GM12878 (cell line): ENCODE results near the gene MTA3. TPM values are rescaled to one million over a fixed set of nuclear protein-coding genes. Genes with fewer than 3 reads are reported as not detected.

Source experiments
- ATAC-seq: fragments of 200-7000 bp; cut with Tn5 transposase; 3 replicates; pipeline ENCODE4 v1.9.1; 2020; ENCODE audit warnings: mild to moderate bottlenecking, moderate library complexity
- BruUV-seq: library from RNA; stranded (reverse); fragments of 400-500 nt; replicated peaks from 2 replicates; lab custom pipeline; 2021; lab: Mats Ljungman, UMichigan
- CTCF ChIA-PET: fragments of 300-600 bp; sonication (Branson Sonifier 250); formaldehyde crosslinking; extraction: SDS; loops from one replicate; lab custom pipeline; 2021; ENCODE audit warnings: inconsistent platforms; lab: Yijun Ruan, JAX
- POLR2A ChIA-PET: fragments of 350-600 bp; formaldehyde crosslinking; extraction: SDS; loops from one replicate; lab custom pipeline; 2021; ENCODE audit warnings: inconsistent platforms; lab: Charles Lee
- RAD21 ChIA-PET: fragments of 300-600 bp; sonication (Branson Sonifier 250); formaldehyde crosslinking; loops from one replicate; lab custom pipeline; 2023; ENCODE audit warnings: antibody characterized with exemption; ENCODE audit not compliant: unreplicated experiment; lab: Charles Lee
- SMC1A ChIA-PET: fragments of 300-600 bp; sonication (Branson Sonifier 250); formaldehyde crosslinking; loops from one replicate; lab custom pipeline; 2023; ENCODE audit not compliant: unreplicated experiment, uncharacterized antibody; lab: Charles Lee
- DNase-seq: peaks from one replicate; pipeline ENCODE4 v3.0.0-alpha.2; 2011; ENCODE audit warnings: low read depth, low spot score
- FAIRE-seq: peaks from 3 replicates; lab custom pipeline; 2011; peaks lifted over from hg19 to GRCh38; lab: Jason Lieb, UNC
- H2AFZ ChIP-seq: 2 replicates; pipeline ENCODE4 v1.6.0; 2011; ENCODE audit warnings: low read depth, low read length, control low read depth; ENCODE audit not compliant: control insufficient read depth
- H3K27ac ChIP-seq: 2 replicates; pipeline ENCODE4 v1.5.1; 2011; ENCODE audit warnings: control low read depth; ENCODE audit not compliant: control insufficient read depth, insufficient read depth
- H3K27me3 ChIP-seq, 2 experiments: replicated peaks in 1 of 2; 2 replicates each; pipeline versions ENCODE4 v1.6.0 to v1.6.1; 2011; ENCODE audit warnings: low read length in 1 of 2; ENCODE audit not compliant: control insufficient read depth in 2 of 2, insufficient read depth in 2 of 2
- H3K36me3 ChIP-seq, 2 experiments: 2 replicates each; pipeline ENCODE4 v1.5.1; 2011; ENCODE audit warnings: low read length in 1 of 2; ENCODE audit not compliant: control insufficient read depth in 2 of 2, insufficient read depth in 2 of 2
- H3K4me1 ChIP-seq: 2 replicates; pipeline ENCODE4 v1.6.1; 2011; ENCODE audit warnings: mild to moderate bottlenecking, low read length, moderate library complexity, mixed read lengths; ENCODE audit not compliant: control insufficient read depth, insufficient read depth
- H3K4me2 ChIP-seq: 2 replicates; pipeline ENCODE4 v1.6.0; 2011; ENCODE audit warnings: control low read depth; ENCODE audit not compliant: control insufficient read depth, insufficient read depth
- H3K4me3 ChIP-seq: fragments of 200-600 bp; sonication (generic); 2 replicates; pipeline ENCODE4 v1.5.1; 2016
- H3K79me2 ChIP-seq: 2 replicates; pipeline ENCODE4 v1.6.0; 2011; ENCODE audit warnings: low read length; ENCODE audit not compliant: control insufficient read depth, insufficient read depth
- H3K9ac ChIP-seq: 2 replicates; pipeline ENCODE4 v1.8.0; 2011; ENCODE audit warnings: low read length, control low read depth, mixed read lengths; ENCODE audit not compliant: control insufficient read depth, insufficient read depth
- H3K9me3 ChIP-seq: replicated peaks from 3 replicates; pipeline ENCODE4 v1.5.1; 2011; ENCODE audit warnings: mild to moderate bottlenecking, low read length; ENCODE audit not compliant: control insufficient read depth, insufficient read depth
- H4K20me1 ChIP-seq: 2 replicates; pipeline ENCODE4 v1.6.0; 2011; ENCODE audit not compliant: control insufficient read depth, insufficient read depth
- BACH1 ChIP-seq: fragments of 450-650 bp; IDR thresholded peaks from 2 replicates; pipeline ENCODE4 v1.6.1; 2017; ENCODE audit warnings: mild to moderate bottlenecking, borderline replicate concordance
- CHD2 ChIP-seq: IDR thresholded peaks from 2 replicates; pipeline ENCODE4 v1.6.1; 2011; ENCODE audit warnings: low read depth, low read length, improper control_type of control experiment, borderline replicate concordance
- CHD4 ChIP-seq: fragments of 200-600 bp; sonication (generic); IDR thresholded peaks from 2 replicates; pipeline ENCODE4 v1.6.1; 2016; ENCODE audit warnings: mild to moderate bottlenecking
- ETV6 ChIP-seq, 2 experiments: fragments of 450-650 bp in 1 of 2; IDR thresholded peaks in 1 of 2; conservative IDR thresholded peaks in 1 of 2; 2 replicates each; pipeline ENCODE4 v1.6.1; 2014; ENCODE audit warnings: antibody characterized with exemption in 1 of 2, borderline replicate concordance in 1 of 2, low read depth in 1 of 2, mild to moderate bottlenecking in 1 of 2, moderate library complexity in 1 of 2
- FOXK2 ChIP-seq: fragments of 450-650 bp; IDR thresholded peaks from 2 replicates; pipeline ENCODE4 v1.6.1; 2017; ENCODE audit warnings: mild to moderate bottlenecking, moderate library complexity
- IKZF1 ChIP-seq: fragments of 450-650 bp; conservative IDR thresholded peaks from 2 replicates; pipeline ENCODE4 v1.6.1; 2017; ENCODE audit warnings: antibody characterized with exemption, mild to moderate bottlenecking
- MEF2B ChIP-seq: fragments of 450-650 bp; IDR thresholded peaks from 2 replicates; pipeline ENCODE4 v1.6.1; 2018; ENCODE audit warnings: mild to moderate bottlenecking, moderate library complexity; ENCODE audit not compliant: partially characterized antibody, poor library complexity, severe bottlenecking
- MTA3 ChIP-seq: IDR thresholded peaks from 2 replicates; pipeline ENCODE4 v1.6.1; 2012; ENCODE audit warnings: low read length, inconsistent platforms, borderline replicate concordance
- NFXL1 ChIP-seq: fragments of 450-650 bp; IDR thresholded peaks from 2 replicates; pipeline ENCODE4 v1.6.1; 2017; ENCODE audit warnings: antibody characterized with exemption, mild to moderate bottlenecking, borderline replicate concordance
- NR2C1 ChIP-seq: fragments of 450-650 bp; IDR thresholded peaks from 2 replicates; pipeline ENCODE4 v1.6.1; 2017; ENCODE audit warnings: antibody characterized with exemption, mild to moderate bottlenecking, moderate library complexity
- POU2F2 ChIP-seq: IDR thresholded peaks from 3 replicates; pipeline ENCODE4 v1.6.1; 2011; ENCODE audit warnings: low read depth, mild to moderate bottlenecking, low read length, borderline replicate concordance
- STAT1 ChIP-seq: fragments of 450-650 bp; conservative IDR thresholded peaks from 2 replicates; pipeline ENCODE4 v1.6.1; 2014; ENCODE audit warnings: antibody characterized with exemption, mild to moderate bottlenecking
- ZNF274 ChIP-seq: IDR thresholded peaks from one replicate; pipeline ENCODE4 v1.8.0; 2011; ENCODE audit not compliant: insufficient read length, insufficient read depth
- WGBS: methylation state at CpG from one replicate; pipeline ENCODE4 v1.1.6; 2016; ENCODE audit warnings: low lambda C conversion rate; ENCODE audit not compliant: insufficient replicate concordance, insufficient coverage; ENCODE audit errors: missing lambda C conversion rate; 5-methylcytosine and 5-hydroxymethylcytosine counted together
- in situ Hi-C: fragments of 300-500 bp; cut with MboI; formaldehyde crosslinking; loops from 9 replicates; pipeline ENCODE4 v1.14.3; 2018; ENCODE audit warnings: mixed read lengths
- intact Hi-C: fragments of 100-400 bp; cut with micrococcal nuclease; formaldehyde crosslinking; loops from one replicate; pipeline ENCODE4 v1.14.2; 2022; ENCODE audit not compliant: unreplicated experiment
- polyA plus RNA-seq, 11 experiments: library from polyadenylated mRNA; depleted of rRNA in 4 of 11; unstranded in 6 of 11; stranded (reverse) in 5 of 11; fragments of >200 nt; fragmentation: Nextera tagmentation in 4 of 11; fragmentation: Illumina TruSeq in 1 of 11; extraction: Ambion mirVana in 4 of 11; extraction: Trizol in 1 of 11; gene quantifications; 1 replicate in 1 of 11; 2 replicates in 10 of 11; pipeline versions ENCODE4 v1.2.1 to v1.2.3, GENCODE V29; 2011 to 2016; ENCODE audit warnings: inconsistent platforms in 2 of 11, missing spikeins in 2 of 11, low read depth in 1 of 11
- total RNA-seq, 4 experiments: library from RNA; depleted of rRNA in 3 of 4; stranded (reverse); fragments of >200 nt in 3 of 4; fragmentation: Illumina TruSeq in 1 of 4; extraction: Trizol in 1 of 4; gene quantifications; 2 replicates each; pipeline versions ENCODE4 v1.2.1 to v1.2.3, GENCODE V29; 2013 to 2021
- TF ChIP-seq, protein P1 (sequence below): IDR thresholded peaks from 2 replicates; pipeline ENCODE4 v1.6.1; 2012; ENCODE audit warnings: low read length, inconsistent platforms
- TF ChIP-seq, protein P2 (sequence below): IDR thresholded peaks from 2 replicates; pipeline ENCODE4 v1.6.1; 2012; ENCODE audit warnings: low read depth, low read length, improper control_type of control experiment

MTA3 gene
- total and polyA plus RNA-seq, 10 of the 15 experiments (the other 5 are each of a cell fraction or from before 2014, with no cell fraction given), result 17.6 to 45.5 (median 26.5) TPM

DNA sequence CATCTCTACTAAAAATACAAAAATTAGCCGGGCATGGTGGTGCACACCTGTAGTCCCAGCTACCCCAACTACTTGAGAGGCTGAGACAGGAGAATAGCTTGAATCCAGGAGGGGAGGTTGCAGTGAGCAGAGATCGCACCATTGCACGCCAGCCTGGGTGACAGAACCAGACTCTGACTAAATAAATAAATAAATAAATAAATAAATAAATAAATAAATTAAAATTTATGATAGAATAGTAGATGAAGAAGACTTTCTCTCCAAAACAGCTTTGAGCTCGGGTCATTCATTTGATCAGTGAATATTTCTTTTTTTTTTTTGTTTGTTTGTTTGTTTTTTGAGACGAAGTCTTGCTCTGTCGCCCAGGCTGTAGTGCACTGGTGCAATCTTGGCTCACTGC is 17.6 kb upstream of the MTA3 start (continued):
- TF ChIP-seq POU2F2, result no peak
- TF ChIP-seq, all 136 proteins: peak for 0

GRCh38 chr2:42554392-42554791 is 14.0 kb upstream of the MTA3 start:
- 67% methylated on average over 1 of the region's 1 CpG for WGBS
- Histone ChIP-seq H3K36me3 (no peaks in the 10 kb centered on the region), H3K9me3 (no peaks in the 10 kb centered on the region), H3K9ac (no peak overlapping the region), H3K4me3 (no peak overlapping the region), H2AFZ (no peak overlapping the region), H3K27ac (no peak overlapping the region), H3K4me1 (no peaks in the 10 kb centered on the region), H3K79me2 (no peaks in the 10 kb centered on the region), H3K27me3 (no peaks in the 10 kb centered on the region), H4K20me1 (no peaks in the 10 kb centered on the region), H3K4me2 (no peak overlapping the region)
- SMC1A ChIA-PET, result interaction anchor here (0.7 to 1.5 kb wide), 3 partner anchors 12 to 89 kb away, joined by 3 read pairs; no protein-coding TSS in a partner anchor
- CTCF ChIA-PET, result no interaction called here
- in situ Hi-C loops (no loop called here), intact Hi-C loops (no loop called here)
- DNase-seq, result no peak
- FAIRE-seq, result no peak
- BruUV-seq, result no TSS peak
- POLR2A ChIA-PET, result no interaction called here
- TF ChIP-seq NFXL1 (no peak), NR2C1 (no peak), ETV6 (conservative IDR thresholded peaks at IDR 0.05 in 1 of 2, IDR thresholded peaks at IDR 0.05 in 1 of 2; ENCODE audit: borderline replicate concordance in 1 of 2, low read depth in 1 of 2) (no peak), BACH1 (no peak), MTA3 (no peak), IKZF1 (no peak), STAT1 (no peak), ZNF274 (no peak), CHD4 (no peak), FOXK2 (no peak), CHD2 (no peak), MEF2B (no peak)
- TF ChIP-seq, protein P1, sequence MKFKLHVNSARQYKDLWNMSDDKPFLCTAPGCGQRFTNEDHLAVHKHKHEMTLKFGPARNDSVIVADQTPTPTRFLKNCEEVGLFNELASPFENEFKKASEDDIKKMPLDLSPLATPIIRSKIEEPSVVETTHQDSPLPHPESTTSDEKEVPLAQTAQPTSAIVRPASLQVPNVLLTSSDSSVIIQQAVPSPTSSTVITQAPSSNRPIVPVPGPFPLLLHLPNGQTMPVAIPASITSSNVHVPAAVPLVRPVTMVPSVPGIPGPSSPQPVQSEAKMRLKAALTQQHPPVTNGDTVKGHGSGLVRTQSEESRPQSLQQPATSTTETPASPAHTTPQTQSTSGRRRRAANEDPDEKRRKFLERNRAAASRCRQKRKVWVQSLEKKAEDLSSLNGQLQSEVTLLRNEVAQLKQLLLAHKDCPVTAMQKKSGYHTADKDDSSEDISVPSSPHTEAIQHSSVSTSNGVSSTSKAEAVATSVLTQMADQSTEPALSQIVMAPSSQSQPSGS, result no peak
- TF ChIP-seq, protein P2, sequence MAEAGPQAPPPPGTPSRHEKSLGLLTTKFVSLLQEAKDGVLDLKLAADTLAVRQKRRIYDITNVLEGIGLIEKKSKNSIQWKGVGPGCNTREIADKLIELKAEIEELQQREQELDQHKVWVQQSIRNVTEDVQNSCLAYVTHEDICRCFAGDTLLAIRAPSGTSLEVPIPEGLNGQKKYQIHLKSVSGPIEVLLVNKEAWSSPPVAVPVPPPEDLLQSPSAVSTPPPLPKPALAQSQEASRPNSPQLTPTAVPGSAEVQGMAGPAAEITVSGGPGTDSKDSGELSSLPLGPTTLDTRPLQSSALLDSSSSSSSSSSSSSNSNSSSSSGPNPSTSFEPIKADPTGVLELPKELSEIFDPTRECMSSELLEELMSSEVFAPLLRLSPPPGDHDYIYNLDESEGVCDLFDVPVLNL, result no peak
- no peak for ATAC-seq
- RAD21 ChIA-PET, result no interaction called here
